Coronary artery (tissue), 2 donors: ENCODE results near the gene CFI.
A peak's percentile ranks its signal among the peaks of the same experiment; 100 is the strongest.

Source experiments
- DNase-seq: peaks from one replicate; pipeline ENCODE4 v3.0.0-alpha.2; 2017; ENCODE audit warnings: low spot score
- H3K27ac ChIP-seq, 2 donors: fragments of 200-600 bp; sonication (generic); one replicate each; pipeline ENCODE4 v1.5.1; 2016 to 2019
- H3K4me3 ChIP-seq: fragments of 200-600 bp; sonication (generic); 2 replicates; pipeline ENCODE4 v1.5.1; 2016; ENCODE audit warnings: mild to moderate bottlenecking, moderate library complexity
- TF ChIP-seq, protein P1 (sequence below): fragments of 200-600 bp; sonication (generic); IDR thresholded peaks from one replicate; pipeline ENCODE4 v1.5.1; 2019; ENCODE audit warnings: antibody characterized with exemption

Gene CFI

DNA sequence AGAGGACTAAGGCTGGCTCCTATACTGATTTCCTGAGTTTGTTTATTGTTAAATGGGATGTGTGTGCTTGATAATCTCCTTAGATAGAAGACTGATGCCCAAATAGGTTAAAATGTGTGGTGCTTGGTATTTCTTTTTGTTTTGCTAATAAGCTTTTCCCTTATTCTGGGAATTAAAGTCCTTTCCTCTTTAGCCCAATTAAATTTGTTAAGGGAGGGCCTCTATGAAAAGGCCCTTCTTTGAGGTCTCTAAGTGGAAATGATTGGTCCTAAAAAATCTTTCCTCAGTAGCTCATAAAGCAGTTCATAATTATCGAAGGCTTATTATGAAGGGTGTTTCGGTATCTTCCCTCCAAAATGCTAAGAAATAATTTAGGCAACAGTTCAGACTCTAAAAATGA lies 25.9 kb upstream of the CFI start, which contains the start of gene RRH:
RRH (plus strand) TSS at position 301 of the 400 bp plus-strand sequence; CDS start at position 357, 56 bp downstream.
- TF ChIP-seq, protein P1, sequence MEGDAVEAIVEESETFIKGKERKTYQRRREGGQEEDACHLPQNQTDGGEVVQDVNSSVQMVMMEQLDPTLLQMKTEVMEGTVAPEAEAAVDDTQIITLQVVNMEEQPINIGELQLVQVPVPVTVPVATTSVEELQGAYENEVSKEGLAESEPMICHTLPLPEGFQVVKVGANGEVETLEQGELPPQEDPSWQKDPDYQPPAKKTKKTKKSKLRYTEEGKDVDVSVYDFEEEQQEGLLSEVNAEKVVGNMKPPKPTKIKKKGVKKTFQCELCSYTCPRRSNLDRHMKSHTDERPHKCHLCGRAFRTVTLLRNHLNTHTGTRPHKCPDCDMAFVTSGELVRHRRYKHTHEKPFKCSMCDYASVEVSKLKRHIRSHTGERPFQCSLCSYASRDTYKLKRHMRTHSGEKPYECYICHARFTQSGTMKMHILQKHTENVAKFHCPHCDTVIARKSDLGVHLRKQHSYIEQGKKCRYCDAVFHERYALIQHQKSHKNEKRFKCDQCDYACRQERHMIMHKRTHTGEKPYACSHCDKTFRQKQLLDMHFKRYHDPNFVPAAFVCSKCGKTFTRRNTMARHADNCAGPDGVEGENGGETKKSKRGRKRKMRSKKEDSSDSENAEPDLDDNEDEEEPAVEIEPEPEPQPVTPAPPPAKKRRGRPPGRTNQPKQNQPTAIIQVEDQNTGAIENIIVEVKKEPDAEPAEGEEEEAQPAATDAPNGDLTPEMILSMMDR = no peak
- Histone ChIP-seq H3K27ac (no peak within 1 kb of the TSS), H3K4me3 (no peak within 1 kb of the TSS)
- no peak for DNase-seq

DNA sequence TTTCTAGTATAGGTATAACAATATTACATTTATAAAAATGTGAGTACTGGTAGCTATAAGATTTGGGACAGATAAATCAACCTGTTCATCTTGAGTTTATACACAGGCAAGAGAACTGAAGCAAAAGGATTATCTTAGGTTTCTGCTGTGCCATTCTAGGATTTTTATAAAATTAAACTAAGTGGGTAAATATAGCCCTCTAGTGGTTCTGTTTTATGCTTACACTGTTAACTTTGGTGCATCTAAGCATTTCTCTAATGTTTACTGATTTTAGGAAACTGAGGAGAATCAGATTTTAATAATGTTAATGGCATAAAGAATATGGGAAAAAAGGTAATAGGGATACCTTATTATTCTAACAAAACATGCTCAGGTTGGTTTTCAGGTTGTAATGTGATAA lies 24.9 kb upstream of the CFI start:
- TF ChIP-seq, protein P1 = peak; percentile 30
- H3K4me3 ChIP-seq = no peak overlapping the region
- no peak for DNase-seq
- H3K27ac ChIP-seq = no peak overlapping the region

DNA sequence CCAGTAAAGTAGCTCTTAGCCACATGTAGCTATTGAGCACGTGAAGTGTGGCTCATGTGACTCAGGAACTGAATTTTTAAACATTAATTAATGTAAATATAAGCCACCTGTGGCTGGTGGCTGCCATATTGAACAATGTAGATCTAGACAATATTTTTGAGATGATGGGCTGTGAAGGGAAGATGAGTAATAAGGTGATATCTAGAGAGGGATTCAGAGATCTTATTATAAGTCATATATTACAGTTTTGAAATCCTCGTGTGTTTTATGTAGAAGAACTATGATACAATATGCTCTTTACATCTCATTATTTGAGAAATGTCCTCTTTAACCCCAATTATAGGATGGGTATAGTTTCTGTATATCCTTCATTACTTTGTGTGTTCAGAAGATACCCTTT lies 19.4 kb upstream of the CFI start:
- no peak for DNase-seq
- no peak overlapping the region for H3K27ac ChIP-seq
- no peak overlapping the region for H3K4me3 ChIP-seq
- TF ChIP-seq, protein P1 = no peak

DNA sequence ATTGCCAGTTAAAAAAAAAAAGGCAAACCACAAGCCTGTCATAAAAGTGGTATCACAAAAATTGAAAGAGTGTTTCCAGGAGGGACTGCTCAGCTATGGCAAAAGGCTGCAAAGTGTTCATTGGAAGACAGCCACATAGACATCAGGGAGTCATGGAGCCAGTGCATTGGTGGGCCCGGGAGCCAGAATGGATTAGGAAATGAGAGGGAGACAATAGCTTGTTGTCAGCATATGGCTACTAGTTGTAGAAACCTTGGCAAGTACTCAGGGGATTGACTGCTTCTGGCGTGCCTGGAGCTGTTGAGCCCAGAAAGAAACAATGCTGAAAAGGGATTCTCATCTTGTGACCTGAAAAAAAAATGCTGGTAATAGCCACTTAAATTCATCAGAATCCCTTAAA lies 18.8 kb upstream of the CFI start:
- Histone ChIP-seq H3K4me3 (no peak overlapping the region), H3K27ac (no peak overlapping the region)
- DNase-seq = no peak
- TF ChIP-seq, protein P1 = no peak

DNA sequence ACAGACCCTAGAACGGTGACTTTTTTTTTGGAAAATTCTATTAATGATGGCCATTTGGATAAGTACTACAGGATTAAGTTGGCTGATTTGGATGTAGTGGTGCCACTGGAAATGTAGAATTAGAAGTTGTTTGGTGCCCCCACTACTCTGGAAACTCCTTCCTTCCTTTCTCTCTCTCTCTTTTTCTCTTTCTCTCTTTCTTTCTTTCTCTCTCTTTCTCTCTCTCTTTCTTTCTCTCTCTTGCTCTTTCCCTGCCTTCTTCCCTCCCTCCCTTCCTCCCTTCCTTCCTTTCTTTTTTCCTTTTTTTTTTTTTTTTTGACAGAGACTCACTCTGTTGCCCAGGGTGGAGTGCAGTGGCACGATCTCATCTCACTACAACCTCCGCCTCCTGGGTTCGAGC lies 16.5 kb upstream of the CFI start:
- TF ChIP-seq, protein P1 = no peak
- Histone ChIP-seq H3K27ac (no peak overlapping the region), H3K4me3 (no peak overlapping the region)
- no peak for DNase-seq

DNA sequence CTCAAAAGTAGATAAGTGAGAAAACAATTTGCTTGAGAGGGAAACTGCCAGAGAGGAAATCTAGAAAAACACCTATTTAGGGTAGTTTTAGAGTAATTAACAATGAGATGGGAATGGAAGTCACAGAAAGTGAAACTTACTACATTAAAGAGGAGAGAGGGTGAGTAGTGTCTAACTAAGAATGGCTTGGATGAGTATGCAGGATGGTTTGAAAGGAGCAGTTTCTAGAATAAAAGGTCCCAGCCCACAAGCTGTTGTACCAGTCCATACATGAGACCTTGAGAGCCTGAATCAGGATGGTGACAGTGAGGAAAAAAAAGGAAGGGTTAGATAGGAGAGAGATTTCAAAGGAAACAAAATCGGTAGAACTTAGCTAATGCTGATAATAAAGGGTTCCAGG lies 15.1 kb upstream of the CFI start:
- H3K4me3 ChIP-seq = no peak overlapping the region
- no peak overlapping the region for H3K27ac ChIP-seq
- no peak for DNase-seq
- TF ChIP-seq, protein P1 = no peak

DNA sequence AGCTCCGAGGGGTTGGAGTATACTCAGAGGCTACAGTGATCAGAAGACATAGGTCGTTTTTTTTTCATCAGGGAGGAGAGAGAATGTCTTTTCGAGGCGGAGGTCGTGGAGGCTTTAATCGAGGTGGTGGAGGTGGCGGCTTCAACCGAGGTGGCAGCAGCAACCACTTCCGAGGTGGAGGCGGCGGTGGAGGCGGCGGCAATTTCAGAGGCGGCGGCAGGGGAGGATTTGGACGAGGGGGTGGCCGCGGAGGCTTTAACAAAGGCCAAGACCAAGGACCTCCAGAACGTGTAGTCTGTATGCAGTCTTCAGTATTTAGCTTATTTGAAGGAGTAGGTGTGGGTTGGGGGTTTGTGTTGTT lies 14.3 kb upstream of the CFI start:
- TF ChIP-seq, protein P1 = no peak
- peak overlapping the region; percentile 84 for H3K4me3 ChIP-seq
- peak overlapping the region; percentile 50 to 72 for H3K27ac ChIP-seq
- DNase-seq = no peak
